Measurements from ENCODE around the gene CASKIN2.

CASKIN2 gene, protein sequence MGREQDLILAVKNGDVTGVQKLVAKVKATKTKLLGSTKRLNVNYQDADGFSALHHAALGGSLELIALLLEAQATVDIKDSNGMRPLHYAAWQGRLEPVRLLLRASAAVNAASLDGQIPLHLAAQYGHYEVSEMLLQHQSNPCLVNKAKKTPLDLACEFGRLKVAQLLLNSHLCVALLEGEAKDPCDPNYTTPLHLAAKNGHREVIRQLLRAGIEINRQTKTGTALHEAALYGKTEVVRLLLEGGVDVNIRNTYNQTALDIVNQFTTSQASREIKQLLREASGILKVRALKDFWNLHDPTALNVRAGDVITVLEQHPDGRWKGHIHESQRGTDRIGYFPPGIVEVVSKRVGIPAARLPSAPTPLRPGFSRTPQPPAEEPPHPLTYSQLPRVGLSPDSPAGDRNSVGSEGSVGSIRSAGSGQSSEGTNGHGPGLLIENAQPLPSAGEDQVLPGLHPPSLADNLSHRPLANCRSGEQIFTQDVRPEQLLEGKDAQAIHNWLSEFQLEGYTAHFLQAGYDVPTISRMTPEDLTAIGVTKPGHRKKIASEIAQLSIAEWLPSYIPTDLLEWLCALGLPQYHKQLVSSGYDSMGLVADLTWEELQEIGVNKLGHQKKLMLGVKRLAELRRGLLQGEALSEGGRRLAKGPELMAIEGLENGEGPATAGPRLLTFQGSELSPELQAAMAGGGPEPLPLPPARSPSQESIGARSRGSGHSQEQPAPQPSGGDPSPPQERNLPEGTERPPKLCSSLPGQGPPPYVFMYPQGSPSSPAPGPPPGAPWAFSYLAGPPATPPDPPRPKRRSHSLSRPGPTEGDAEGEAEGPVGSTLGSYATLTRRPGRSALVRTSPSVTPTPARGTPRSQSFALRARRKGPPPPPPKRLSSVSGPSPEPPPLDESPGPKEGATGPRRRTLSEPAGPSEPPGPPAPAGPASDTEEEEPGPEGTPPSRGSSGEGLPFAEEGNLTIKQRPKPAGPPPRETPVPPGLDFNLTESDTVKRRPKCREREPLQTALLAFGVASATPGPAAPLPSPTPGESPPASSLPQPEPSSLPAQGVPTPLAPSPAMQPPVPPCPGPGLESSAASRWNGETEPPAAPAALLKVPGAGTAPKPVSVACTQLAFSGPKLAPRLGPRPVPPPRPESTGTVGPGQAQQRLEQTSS (N-terminal part only)

DNA sequence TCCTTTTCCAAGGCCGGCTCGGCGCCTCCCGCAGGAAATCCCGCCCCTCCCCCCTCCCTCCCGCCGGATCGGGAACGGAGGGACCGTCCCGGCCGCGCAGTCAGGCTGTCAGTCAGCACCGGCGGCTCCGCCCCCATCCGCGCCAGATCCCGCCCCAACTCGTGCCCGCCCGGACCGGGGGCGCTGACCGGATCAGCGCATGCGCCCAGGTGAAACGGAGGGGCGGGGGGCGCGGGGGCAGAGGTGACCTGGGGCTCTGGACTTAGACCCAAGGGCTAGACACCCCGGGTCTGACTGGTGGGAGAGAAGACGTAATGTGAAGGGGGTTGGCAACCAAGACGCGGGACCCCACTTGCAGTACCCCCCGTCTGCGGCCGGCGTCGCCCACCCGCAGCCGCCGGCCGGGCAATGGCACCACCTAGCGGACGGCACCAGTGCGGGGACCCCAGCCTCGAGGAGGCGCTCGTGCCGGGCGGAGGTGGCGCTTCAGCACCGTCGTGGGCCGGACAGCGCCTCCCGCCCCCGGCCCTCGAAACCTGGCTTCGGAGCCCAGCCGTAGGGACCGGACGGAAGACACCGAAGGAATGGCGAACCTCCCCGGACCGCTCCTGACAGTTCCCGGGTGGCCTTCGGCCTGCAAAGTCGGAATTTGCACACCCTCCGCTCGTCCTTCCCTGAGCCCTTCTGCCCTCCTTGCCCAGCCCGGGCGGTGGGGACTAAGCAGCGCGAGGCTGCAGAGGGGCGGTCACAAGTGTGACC lies at the start of gene CASKIN2:
CASKIN2 (minus strand) TSS at position 42 of the 759 bp plus-strand sequence. CDS start 1,733 bp downstream, outside the sequence.
- DNase-seq: peak; percentile 97

DNA sequence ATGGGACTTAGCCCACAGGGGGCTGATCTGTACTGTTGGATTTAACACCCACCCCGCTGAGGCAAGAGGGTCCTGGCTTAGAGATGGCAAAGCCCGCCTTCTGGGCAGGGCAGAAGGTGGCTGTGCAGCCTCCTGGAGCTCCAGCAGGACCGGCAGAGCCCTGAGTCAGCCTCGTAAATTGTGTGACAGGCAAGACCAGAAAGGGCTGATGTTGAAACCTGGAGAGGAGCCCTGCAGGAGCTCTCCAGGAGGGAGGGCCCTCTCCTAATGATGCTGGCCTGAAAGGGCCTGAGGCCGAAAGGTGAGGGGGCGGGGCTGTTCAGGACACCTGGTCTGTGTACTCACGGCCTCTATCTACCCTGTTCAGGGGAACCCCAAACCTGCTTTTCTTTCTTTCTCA lies 49.7 kb upstream of the CASKIN2 start:
- DNase-seq: no peak

DNA sequence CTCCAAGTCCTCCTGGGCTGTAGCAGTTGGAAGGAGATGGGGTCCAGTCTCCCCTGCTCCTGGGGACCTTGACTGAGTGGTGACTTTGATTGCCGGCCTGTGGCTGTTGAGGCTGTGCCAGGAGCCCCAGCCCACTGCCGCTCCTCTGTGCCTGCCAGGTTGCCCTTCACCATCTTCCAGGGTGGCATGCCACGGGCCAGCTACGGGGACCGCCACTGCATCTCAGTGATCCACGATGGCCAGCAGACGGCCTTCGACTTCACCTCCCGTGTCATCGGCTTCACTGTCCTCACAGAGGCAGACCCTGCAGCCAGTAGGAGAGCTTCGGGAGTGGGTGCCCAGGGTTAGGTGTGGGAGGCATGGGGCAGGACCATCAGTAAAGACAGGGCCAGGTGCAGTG lies 48.9 kb upstream of the CASKIN2 start:
- no peak for DNase-seq

DNA sequence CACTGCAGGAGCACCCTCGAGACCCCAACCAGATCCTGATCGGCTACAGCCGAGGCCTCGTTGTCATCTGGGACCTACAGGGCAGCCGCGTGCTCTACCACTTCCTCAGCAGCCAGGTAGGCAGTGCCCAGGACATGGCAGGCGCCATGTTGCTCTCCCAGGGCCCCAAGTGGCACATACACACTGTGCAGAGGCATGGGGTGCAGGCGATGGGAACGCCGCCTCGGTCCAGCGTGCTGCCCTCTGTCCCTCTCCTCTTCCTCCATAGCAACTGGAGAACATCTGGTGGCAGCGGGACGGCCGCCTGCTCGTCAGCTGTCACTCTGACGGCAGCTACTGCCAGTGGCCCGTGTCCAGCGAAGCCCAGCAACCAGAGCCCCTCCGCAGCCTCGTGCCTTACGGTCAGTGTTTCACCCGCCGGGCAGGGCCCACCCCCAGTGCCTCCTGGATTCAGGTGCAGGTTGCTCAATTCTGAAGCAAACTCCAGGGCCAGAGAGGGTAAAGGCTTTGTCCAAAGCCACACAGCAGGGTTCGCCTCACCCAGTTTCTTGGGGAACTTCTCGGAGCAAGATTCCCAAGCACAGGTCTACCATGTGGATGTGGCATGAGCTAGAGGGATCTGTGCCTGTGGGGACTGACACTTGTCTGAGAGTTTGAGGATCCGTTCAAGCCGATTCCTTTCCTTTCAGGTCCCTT lies 47.9 kb upstream of the CASKIN2 start:
- DNase-seq: no peak

DNA sequence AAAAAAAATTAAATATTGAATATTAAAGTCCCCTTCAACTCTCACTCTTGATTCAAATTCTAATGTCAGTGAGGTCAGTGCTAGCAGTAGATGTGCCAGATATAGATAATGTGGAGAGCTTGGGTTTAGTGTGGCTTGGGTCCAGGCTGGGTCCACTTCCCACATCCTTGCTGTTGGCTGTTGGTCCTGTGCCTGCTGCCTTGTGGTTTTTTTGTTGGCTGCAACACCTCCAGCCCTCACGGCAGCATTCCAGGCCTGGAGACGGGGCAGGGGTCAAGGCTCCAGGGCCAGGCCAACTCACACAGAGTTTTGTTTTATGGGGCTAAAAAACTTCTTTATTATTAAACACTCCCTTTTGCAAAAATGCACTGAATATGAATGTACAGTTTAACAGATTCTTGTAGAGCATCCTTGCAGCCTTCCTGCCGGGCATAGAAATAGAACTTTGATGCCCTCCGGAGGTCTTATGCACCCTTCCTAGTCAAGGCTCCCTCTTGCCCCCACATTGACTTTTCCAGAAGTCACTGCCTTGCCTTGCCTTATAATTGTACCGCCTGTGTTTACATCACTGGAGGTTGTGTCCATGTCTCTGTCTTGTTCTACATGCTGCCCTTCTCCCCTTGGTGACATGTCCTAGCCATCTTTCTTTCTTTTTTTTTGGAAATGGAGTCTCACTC lies 46.7 kb upstream of the CASKIN2 start:
- no peak for DNase-seq

DNA sequence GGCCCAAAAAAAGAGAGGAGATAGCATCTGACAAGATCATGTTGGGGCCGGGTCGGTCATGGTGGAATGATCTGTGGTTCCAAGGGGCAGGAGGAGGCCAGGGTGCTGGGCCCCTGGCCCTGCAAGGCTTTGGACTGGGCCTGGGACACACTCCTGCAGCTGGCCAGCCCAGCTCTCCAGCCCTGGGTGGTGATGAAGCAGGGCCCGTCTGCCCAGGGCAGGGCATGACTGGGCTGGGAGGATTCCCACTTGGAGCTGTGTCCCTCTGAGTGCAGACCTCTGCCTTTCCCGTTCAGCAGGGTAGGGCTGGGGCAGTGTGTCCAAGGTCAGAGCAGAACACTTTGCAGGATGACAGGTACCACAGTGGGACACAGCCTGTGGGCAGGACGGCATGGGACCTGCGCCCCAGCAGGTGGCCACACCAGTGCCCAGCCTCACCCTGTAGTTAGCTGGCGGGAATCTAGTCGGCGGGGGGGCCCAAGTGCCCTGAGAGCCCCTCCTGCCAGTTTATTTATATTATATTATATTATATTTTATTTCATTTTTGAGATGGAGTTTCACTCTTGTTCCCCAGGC lies 44.7 kb upstream of the CASKIN2 start:
- no peak for DNase-seq

DNA sequence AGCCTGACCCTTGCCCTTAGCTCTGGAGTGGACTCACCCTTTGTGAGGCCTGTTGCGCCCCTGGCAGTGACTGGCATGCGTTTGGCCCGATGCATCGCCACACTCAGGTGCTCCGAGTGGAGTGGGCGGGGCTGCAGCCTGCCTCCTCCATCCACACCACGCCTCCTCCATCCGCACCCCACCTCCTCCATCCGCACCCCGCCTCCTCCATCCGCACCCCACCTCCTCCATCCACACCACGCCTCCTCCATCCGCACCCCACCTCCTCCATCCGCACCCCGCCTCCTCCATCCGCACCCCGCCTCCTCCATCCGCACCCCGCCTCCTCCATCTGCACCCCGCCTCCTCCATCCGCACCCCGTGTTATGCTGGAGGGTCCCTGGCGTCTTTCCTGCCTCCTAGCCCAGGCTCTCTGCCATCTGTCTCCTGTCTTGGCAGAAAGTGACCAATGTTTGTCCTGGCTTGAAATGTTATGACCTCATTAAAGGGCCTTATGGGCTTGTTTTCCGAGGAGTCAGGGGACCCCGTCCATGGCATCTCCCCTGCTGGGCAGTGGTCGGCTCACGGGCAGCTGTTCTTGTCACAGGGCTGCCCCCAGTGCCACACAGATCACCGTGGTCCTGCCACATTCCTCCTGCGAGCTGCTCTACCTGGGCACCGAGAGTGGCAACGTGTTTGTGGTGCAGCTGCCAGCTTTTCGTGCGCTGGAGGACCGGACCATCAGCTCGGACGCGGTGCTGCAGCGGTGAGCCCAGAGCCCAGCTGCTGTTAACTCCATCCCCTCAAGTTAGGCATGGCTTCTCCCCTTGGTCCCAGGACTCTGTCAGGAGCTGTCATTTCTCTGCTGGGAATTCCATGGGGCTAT lies 43.6 kb upstream of the CASKIN2 start:
- no peak for DNase-seq

DNA sequence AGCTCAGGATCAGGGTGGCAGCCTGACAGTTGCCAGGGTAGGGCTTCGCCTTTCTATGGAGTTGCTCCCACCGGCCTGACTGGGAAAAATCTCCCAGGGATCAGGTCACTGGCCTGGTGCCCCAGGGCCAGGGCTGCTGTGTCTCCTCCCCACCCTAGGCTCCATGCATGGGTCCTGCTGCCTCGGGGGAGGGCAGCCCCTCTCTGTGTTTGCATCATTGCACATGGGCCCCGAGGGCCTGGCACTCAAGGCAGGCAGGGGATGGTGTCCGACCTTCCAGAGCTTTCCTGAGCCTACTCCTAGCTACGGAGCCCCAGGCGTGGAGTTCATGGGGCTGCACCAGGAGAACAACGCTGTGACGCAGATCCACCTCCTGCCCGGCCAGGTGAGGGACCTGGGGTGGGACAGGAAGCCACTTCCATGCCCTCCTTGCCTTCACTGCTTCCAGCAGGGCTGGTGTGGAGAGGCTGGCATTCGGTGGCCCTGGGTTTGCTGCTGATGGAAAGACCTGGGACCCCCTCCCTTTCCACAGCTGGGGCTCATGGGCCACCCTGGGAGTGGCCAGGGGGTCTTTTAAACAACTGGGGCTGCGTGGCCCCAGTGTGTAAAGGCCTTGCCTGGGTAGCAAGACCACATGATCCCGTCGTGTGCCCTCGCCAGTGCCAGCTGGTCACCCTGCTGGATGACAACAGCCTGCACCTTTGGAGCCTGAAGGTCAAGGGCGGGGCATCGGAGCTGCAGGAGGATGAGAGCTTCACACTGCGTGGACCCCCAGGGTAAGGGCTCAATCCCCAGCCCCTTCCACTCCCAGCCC lies 42.7 kb upstream of the CASKIN2 start:
- DNase-seq: no peak

DNA sequence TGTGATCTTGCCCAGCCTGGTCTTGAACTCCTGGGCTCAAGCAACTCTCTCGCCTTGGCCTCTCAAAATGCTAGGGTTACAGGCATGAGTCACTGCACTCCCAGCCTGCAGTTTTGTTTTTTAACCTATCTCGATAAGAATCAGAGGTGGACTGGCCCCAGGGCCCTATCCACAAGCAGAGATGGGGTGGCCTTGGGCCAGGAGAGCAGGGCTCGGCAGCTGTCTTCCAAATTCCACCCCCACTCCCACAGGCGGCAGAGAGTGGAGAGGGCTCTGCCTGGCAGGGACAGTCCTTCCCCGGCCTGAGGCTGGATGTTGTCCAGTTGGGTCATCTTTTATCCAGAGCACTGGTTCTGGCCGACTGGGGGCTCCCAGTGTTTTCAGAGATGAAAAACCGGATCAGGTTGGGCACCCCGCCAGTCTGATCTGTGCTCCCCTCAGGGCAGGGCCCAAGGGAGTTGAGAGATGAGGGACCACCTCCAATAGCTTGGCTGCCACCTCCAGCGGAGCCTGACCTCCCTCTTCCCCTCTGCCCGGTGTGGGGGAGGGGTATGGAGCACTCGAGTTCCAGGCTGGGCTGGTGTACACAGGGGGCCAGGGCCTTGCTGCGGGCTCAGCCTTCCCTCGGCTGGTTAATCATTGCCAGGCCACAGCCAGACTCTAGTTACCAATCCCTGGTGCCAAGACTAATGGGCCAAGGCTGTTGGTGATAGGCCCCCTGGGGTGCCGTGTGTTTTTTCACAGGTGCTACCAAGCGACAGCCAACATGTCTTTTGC lies 41.9 kb upstream of the CASKIN2 start:
- DNase-seq: peak; percentile 20

DNA sequence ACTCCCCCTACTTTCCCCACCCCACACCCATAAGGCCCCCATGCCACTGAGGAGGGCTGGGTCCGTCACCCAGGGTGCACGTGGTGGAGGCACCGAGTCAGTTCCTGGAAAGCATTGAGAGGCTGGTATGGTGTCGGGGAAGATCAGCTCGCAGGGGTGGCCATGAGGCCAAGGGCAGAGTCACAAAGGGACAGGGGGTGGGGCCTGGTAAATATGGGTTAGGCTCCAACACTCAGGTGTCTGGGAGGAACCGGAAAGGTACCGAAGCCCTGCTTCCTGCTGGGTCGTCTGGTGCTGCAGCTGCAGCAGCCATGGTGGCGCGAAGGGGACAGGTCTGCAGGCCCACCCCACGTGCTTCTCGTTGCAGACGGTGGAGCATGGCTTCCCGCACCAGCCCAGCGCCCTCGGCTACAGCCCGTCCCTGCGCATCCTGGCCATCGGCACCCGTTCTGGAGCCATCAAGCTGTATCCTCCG lies 40.4 kb upstream of the CASKIN2 start:
- no peak for DNase-seq

DNA sequence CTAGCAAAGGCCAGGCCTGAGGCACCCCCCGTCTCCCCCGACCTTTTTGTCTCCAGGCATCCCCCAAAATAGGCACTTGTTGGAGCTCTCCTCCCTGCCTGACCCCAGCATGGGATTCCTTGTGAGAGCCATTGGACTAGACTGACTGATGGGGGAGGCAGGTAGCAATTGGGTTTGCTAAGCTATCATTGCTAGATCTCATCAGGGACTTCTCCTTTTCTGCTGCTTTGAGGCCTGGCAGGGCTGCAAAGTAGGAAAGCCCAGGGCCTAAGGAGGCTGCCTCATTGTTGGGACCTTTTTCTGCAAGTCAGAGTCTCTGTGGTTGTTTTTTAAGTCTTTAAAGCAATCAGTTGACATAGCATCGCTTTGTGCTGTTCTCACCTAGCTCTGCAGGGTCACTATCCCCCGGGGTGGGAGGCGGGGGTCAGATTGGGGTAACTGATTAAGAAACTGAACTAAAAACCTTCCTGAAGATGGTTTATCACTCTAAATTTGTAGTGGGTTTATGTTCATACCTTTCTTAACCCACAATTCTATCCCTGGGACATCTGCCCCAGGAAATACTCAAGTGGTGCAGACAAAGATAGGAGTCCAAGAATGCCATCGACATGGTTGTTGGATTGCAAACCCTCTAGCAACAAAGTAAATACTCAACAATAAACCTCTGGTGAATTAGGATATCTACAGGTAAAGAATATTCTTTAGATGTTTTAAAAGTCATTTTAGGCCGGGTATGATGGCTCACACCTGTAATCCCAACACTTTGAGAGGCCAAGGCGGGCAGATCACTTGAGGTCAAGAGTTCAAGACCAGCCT lies 38.2 kb upstream of the CASKIN2 start:
- no peak for DNase-seq

DNA sequence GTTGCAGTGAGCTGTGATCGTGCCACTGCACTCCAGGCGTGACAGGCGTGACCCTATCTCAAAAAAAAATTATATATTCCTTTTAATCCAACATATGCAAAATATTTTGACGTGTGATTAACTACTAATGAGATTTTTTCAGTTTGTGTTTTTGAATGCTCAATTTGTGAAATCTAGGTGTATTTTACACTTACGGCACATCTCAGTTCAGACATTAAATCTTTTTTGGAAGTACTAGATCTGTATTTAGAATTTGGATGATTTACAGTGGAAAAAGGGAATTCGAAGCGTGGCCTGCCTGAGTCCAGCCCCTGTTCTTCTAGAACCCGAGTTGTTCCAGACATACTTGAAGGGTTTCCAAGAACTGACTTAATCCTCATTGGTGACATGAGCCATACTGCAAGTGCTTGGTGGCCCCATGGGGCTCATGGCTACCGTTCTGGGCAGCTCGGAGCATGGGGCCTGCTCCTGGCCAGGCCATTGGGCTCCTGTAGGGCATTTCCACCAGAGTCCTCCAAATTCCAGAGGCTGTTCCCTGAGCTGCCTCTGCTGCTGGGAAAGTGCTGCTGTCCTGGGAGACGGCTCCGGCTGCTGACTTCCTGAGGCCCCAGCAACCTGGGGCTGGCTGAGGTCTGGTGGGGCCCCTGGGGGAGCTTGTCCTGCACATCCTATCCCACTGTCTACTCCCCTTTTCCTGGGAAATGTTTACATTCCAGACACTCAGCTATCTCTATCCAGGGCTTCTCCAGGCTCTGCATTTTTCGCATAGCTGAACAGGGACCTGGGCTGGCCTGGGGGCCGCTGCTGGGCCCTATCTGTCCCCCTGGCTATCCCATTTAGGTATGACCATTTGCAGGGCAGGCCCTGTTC lies 37.3 kb upstream of the CASKIN2 start:
- peak; percentile 13 for DNase-seq

DNA sequence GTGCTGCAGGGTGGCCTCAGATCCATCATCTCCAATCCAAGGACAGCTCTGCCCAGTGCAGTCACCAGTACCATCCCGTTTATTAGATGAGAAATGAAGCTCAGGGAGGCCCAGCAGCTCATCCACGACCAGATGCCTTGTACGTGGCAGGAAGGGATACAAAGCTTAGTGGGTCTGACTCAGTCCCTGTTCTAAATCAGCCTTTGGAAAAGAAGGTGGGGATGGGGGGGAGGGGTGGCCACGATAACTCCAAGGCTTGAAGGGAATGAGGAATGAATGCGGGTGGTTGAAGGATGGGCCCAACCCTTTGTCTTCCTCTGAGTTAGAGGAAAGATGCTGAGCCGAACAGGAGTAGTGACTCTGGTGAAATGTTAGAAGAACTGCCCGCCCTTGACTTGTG lies 35.9 kb upstream of the CASKIN2 start:
- no peak for DNase-seq

DNA sequence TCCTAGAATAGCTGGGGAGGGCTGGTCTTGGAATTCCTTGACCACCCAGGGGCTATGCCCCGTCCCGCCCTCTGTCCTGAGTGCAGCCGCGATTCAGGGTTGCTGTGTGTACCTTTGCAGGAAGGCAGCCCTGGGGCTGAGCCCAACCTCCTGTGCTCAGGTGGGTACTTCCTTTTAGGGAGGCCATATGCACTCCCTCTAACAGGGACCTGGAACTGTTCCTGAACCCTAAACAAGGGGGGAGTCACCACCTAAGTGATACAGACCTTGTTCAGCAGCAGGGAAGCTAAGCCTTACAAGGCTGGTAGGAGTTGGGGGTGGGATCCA lies 34.8 kb upstream of the CASKIN2 start:
- no peak for DNase-seq

DNA sequence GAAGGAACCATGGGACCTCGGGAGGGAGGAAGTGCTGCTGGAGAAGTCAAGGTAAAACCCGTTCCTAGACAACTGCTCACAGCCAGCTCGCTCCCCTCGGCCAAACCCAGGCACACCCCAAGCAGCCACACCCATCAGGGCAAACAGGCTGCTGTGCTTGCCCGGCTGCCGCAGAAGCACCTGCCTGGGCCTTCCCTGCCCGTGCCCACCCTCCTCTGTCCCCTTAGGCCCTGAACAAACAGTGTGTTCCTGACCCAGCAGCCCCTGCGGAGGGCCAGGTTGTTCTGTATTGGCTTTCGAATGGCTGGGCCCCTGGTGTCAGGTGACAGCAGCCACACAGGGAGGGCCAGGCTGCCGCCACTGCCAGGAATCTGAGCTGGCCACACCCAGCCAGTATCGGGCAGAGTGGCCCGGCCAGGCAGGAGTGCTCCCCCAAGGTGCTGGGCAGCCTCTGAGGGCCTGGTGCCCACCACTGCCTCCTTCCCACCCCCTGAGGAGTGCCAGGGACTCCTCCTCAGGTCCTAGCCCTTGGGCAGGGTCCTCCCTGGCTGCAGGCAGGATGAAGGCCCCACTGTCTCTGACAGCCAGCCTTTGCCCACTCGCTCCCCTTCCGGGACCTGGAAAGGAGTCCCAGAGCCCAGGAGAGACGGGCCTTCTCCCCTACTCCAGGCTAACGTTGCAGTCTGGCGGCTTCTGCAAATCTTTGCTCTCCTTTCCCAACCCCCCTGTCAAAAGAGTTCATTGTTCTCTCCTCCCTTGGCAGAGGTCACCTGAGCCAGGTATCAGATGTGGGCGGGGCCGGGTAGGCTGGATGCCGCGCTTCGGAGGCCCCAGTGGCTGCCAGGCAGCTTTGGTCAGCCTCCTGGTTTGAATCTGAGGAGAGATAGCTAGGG lies 34.2 kb upstream of the CASKIN2 start:
- DNase-seq: peak; percentile 9

All from eye (tissue), 1 donor.